Stimulated activated memory B cell treated with anti-CD40 and anti-IgM and Interleukin-4, amounts not matched to agents 10 μg/mL and 1 μg/mL and 100 μg/mL, for 72 hours (primary cell): ENCODE results near the gene BARX2.

Experiments
- ATAC-seq: fragments of 150-1000 bp; cut with Tn5 transposase; 2 replicates; pipeline ENCODE4 v1.10.0; 2021
- H3K27ac Mint-ChIP-seq: one replicate; pipeline ENCODE4 v1.8.0; 2022; ENCODE audit warnings: mild to moderate bottlenecking, mixed read lengths
- H3K27me3 Mint-ChIP-seq: one replicate; pipeline ENCODE4 v1.8.0; 2022; ENCODE audit warnings: mixed read lengths
- H3K36me3 Mint-ChIP-seq: one replicate; pipeline ENCODE4 v1.8.0; 2022; ENCODE audit warnings: mixed read lengths
- H3K4me1 Mint-ChIP-seq: one replicate; pipeline ENCODE4 v1.8.0; 2022; ENCODE audit warnings: mixed read lengths
- H3K4me3 Mint-ChIP-seq: one replicate; pipeline ENCODE4 v1.8.0; 2022; ENCODE audit warnings: mild to moderate bottlenecking, moderate library complexity, mixed read lengths
- H3K9me3 Mint-ChIP-seq: one replicate; pipeline ENCODE4 v1.8.0; 2022; ENCODE audit warnings: mixed read lengths

Gene BARX2

GRCh38 chr11:129384415-129384814 lies 8.8 kb downstream of the BARX2 start:
- H3K27ac Mint-ChIP-seq: no peak overlapping the region
- no peak overlapping the region for H3K4me3 Mint-ChIP-seq
- ATAC-seq: no peak
- peaks cover 4% of the 10 kb centered on the region for H3K9me3 Mint-ChIP-seq
- no peaks in the 10 kb centered on the region for H3K4me1 Mint-ChIP-seq
- peaks cover 27% of the 10 kb centered on the region for H3K27me3 Mint-ChIP-seq
- H3K36me3 Mint-ChIP-seq: no peaks in the 10 kb centered on the region

GRCh38 chr11:129385801-129386200 lies 10.2 kb downstream of the BARX2 start:
- ATAC-seq: no peak
- H3K27me3 Mint-ChIP-seq: peaks cover 27% of the 10 kb centered on the region
- H3K4me3 Mint-ChIP-seq: no peak overlapping the region
- H3K36me3 Mint-ChIP-seq: no peaks in the 10 kb centered on the region
- no peak overlapping the region for H3K27ac Mint-ChIP-seq
- H3K9me3 Mint-ChIP-seq: peaks cover 4% of the 10 kb centered on the region
- no peaks in the 10 kb centered on the region for H3K4me1 Mint-ChIP-seq

- H3K36me3 Mint-ChIP-seq: no peaks in the 10 kb centered on the region
- no peak overlapping the region for H3K4me3 Mint-ChIP-seq
- H3K4me1 Mint-ChIP-seq: no peaks in the 10 kb centered on the region
- no peak for ATAC-seq
- H3K9me3 Mint-ChIP-seq: no peaks in the 10 kb centered on the region
- peaks cover 16% of the 10 kb centered on the region for H3K27me3 Mint-ChIP-seq
- H3K27ac Mint-ChIP-seq: no peak overlapping the region
Observed at GRCh38 chr11:129386795-129387397, 11.2 kb downstream of the BARX2 start.

DNA sequence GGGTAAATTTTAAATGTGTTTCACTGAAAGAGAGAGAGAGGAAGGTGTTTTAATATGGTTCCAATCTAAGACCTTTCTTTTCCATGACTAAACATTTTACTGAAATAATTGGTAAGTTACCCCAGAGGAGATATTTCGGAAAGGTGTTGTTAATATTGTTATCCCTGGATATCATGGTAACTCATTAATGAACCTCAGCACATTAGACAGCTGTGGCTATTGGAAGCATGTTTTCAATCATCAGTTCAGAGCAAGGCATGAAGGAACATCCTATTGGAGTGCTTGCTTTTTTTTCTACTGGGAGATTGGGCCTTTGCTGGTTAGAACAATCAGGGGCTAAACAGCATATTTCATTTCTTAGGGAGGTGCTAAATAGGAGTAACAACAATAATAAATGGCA lies 11.8 kb downstream of the BARX2 start:
- Mint-ChIP-seq H3K9me3 (no peaks in the 10 kb centered on the region), H3K36me3 (no peaks in the 10 kb centered on the region), H3K27ac (no peak overlapping the region), H3K4me1 (no peaks in the 10 kb centered on the region), H3K27me3 (peaks cover 14% of the 10 kb centered on the region), H3K4me3 (no peak overlapping the region)
- ATAC-seq: no peak

DNA sequence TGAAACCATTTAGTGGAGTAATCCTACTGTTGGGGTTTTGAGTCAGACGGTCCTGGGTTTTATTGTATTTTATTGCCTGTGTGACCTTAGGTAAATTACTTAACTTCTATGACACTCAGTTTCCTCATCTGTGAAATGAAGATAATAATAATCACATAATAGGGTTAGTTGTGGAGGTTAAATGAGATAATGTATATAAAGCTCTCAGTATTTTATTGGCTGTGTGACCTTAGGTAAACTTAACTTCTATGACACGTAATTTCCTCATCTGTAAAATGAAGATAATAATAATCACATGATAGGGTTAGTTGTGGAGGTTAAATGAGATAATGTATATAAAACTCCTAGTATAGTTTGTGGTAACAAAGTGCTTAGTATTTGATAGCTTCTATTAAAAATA lies 13.2 kb downstream of the BARX2 start:
- no peak for ATAC-seq
- no peaks in the 10 kb centered on the region for H3K27me3 Mint-ChIP-seq
- H3K27ac Mint-ChIP-seq: no peak overlapping the region
- H3K4me1 Mint-ChIP-seq: no peaks in the 10 kb centered on the region
- no peaks in the 10 kb centered on the region for H3K36me3 Mint-ChIP-seq
- no peaks in the 10 kb centered on the region for H3K9me3 Mint-ChIP-seq
- H3K4me3 Mint-ChIP-seq: no peak overlapping the region

- Mint-ChIP-seq H3K9me3 (no peaks in the 10 kb centered on the region), H3K4me3 (no peak overlapping the region), H3K4me1 (no peaks in the 10 kb centered on the region), H3K27me3 (no peaks in the 10 kb centered on the region), H3K36me3 (no peaks in the 10 kb centered on the region), H3K27ac (no peak overlapping the region)
- ATAC-seq: no peak
Observed at GRCh38 chr11:129390303-129390821, 14.7 kb downstream of the BARX2 start.

DNA sequence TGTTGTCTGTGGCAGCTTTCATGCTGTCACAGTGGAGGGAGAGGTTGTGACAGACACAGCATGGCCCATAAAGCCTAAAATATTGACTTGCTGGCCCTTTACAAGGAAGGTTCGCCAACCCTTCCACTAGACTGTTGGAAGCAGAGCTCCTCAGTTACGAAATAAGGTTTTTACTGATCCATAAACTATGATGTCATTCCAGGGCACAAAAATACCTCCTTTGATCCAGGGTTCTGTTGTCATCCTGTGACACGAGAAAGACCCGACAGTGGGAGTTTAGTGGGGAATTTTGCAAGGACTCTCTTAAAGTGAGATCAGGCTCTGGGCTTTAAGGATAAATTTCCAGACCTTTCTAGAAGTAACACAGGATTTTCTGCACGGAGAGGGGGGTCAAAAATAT lies 15.7 kb downstream of the BARX2 start:
- ATAC-seq: no peak
- H3K27me3 Mint-ChIP-seq: peaks cover 8% of the 10 kb centered on the region
- H3K9me3 Mint-ChIP-seq: no peaks in the 10 kb centered on the region
- no peak overlapping the region for H3K4me3 Mint-ChIP-seq
- no peaks in the 10 kb centered on the region for H3K36me3 Mint-ChIP-seq
- H3K4me1 Mint-ChIP-seq: no peaks in the 10 kb centered on the region
- no peak overlapping the region for H3K27ac Mint-ChIP-seq

GRCh38 chr11:129391821-129392220 lies 16.2 kb downstream of the BARX2 start:
- no peaks in the 10 kb centered on the region for H3K4me1 Mint-ChIP-seq
- H3K27ac Mint-ChIP-seq: no peak overlapping the region
- no peaks in the 10 kb centered on the region for H3K36me3 Mint-ChIP-seq
- H3K9me3 Mint-ChIP-seq: no peaks in the 10 kb centered on the region
- peaks cover 9% of the 10 kb centered on the region for H3K27me3 Mint-ChIP-seq
- H3K4me3 Mint-ChIP-seq: no peak overlapping the region
- no peak for ATAC-seq

GRCh38 chr11:129392995-129393394 lies 17.3 kb downstream of the BARX2 start:
- Mint-ChIP-seq H3K27me3 (peaks cover 9% of the 10 kb centered on the region), H3K4me3 (no peak overlapping the region), H3K27ac (no peak overlapping the region), H3K4me1 (no peaks in the 10 kb centered on the region), H3K9me3 (no peaks in the 10 kb centered on the region), H3K36me3 (no peaks in the 10 kb centered on the region)
- no peak for ATAC-seq

DNA sequence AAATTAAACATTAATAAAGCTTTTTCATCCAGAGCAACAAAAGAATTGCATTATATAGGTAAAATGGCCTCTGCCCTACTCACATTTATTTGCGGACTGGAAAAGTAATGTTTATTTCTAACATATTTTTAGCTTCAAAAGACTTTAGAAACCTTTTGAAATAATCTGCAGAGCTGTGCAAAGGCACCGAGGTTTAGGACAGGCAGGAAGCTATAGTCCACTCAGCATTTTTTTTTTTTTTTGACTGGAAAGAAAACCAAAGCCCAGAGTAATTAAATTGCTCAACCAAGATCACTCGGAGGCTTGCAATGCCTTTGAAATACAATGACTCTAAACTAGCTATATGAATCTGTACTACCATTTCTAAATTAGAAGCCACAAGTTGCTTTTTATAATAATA lies 19.1 kb downstream of the BARX2 start:
- no peak overlapping the region for H3K27ac Mint-ChIP-seq
- no peak for ATAC-seq
- H3K27me3 Mint-ChIP-seq: peaks cover 9% of the 10 kb centered on the region
- H3K9me3 Mint-ChIP-seq: no peaks in the 10 kb centered on the region
- H3K4me1 Mint-ChIP-seq: no peaks in the 10 kb centered on the region
- no peak overlapping the region for H3K4me3 Mint-ChIP-seq
- H3K36me3 Mint-ChIP-seq: no peaks in the 10 kb centered on the region

- Mint-ChIP-seq H3K4me1 (no peaks in the 10 kb centered on the region), H3K4me3 (no peak overlapping the region), H3K9me3 (no peaks in the 10 kb centered on the region), H3K27me3 (peaks cover 9% of the 10 kb centered on the region), H3K27ac (no peak overlapping the region), H3K36me3 (no peaks in the 10 kb centered on the region)
- ATAC-seq: no peak
Observed at GRCh38 chr11:129395432-129395831, 19.8 kb downstream of the BARX2 start.

GRCh38 chr11:129395883-129396282 lies 20.2 kb downstream of the BARX2 start:
- ATAC-seq: no peak

DNA sequence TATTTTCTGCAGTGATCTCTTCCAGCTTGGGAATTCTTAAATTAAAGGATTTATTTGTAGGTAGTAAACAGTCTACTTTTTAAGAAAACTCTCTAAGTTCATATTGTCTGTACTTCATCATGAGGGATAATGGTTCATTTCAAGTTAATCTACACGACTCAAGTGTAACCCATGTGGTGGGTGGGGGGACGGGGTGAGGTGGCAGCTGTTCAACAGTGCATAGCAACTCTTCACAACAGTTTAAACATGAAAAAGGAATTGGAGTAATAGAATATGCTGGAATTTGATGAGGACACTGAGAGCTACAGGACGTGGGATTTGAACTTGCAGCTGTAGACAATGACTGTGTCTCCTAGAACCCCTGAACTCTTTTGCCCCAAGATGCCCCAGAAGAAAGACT lies 20.8 kb downstream of the BARX2 start:
- no peak for ATAC-seq
- Mint-ChIP-seq H3K9me3 (no peaks in the 10 kb centered on the region), H3K4me1 (no peaks in the 10 kb centered on the region), H3K36me3 (no peaks in the 10 kb centered on the region), H3K27ac (no peak overlapping the region), H3K4me3 (no peak overlapping the region), H3K27me3 (peaks cover 9% of the 10 kb centered on the region)

More at GRCh38 chr11:129395883-129396282, 20.2 kb downstream of the BARX2 start:
- H3K27ac Mint-ChIP-seq: no peak overlapping the region
- no peaks in the 10 kb centered on the region for H3K4me1 Mint-ChIP-seq
- no peaks in the 10 kb centered on the region for H3K9me3 Mint-ChIP-seq
- peaks cover 9% of the 10 kb centered on the region for H3K27me3 Mint-ChIP-seq
- H3K36me3 Mint-ChIP-seq: no peaks in the 10 kb centered on the region
- H3K4me3 Mint-ChIP-seq: no peak overlapping the region

GRCh38 chr11:129402206-129403171 lies 26.8 kb downstream of the BARX2 start:
- H3K4me1 Mint-ChIP-seq: no peaks in the 10 kb centered on the region
- no peaks in the 10 kb centered on the region for H3K27me3 Mint-ChIP-seq
- no peaks in the 10 kb centered on the region for H3K9me3 Mint-ChIP-seq
- H3K36me3 Mint-ChIP-seq: no peaks in the 10 kb centered on the region
- H3K27ac Mint-ChIP-seq: no peak overlapping the region
- no peak for ATAC-seq
- no peak overlapping the region for H3K4me3 Mint-ChIP-seq

- no peaks in the 10 kb centered on the region for H3K27me3 Mint-ChIP-seq
- no peak for ATAC-seq
- H3K4me1 Mint-ChIP-seq: no peaks in the 10 kb centered on the region
- no peak overlapping the region for H3K4me3 Mint-ChIP-seq
- H3K27ac Mint-ChIP-seq: no peak overlapping the region
- no peaks in the 10 kb centered on the region for H3K36me3 Mint-ChIP-seq
- H3K9me3 Mint-ChIP-seq: no peaks in the 10 kb centered on the region
Observed at GRCh38 chr11:129404731-129405130, 29.1 kb downstream of the BARX2 start.
